Mesendoderm (in vitro differentiated cells): Measurements from ENCODE around the gene CBX5.

Experiments
- DNase-seq: peaks from one replicate; pipeline ENCODE4 v3.0.0; 2013
- H2AK5ac ChIP-seq: 2 replicates; pipeline ENCODE4 v1.6.1; 2013; ENCODE audit warnings: low read length, inconsistent platforms
- H2BK120ac ChIP-seq: 2 replicates; pipeline ENCODE4 v1.6.1; 2013; ENCODE audit warnings: low read depth, mild to moderate bottlenecking, low read length, moderate library complexity, mixed read lengths
- H2BK15ac ChIP-seq: replicated peaks from 2 replicates; pipeline ENCODE4 v1.6.1; 2013; ENCODE audit warnings: low read depth, mild to moderate bottlenecking, moderate library complexity
- H2BK5ac ChIP-seq: 2 replicates; pipeline ENCODE4 v1.6.1; 2013; ENCODE audit warnings: low read length, inconsistent platforms
- H3K18ac ChIP-seq: 2 replicates; pipeline ENCODE4 v1.6.1; 2013; ENCODE audit warnings: mild to moderate bottlenecking, low read length, mixed read lengths
- H3K23ac ChIP-seq: one replicate; pipeline ENCODE4 v1.6.1; 2013; ENCODE audit warnings: low read length
- H3K27ac ChIP-seq: 2 replicates; pipeline ENCODE4 v1.5.1; 2013; ENCODE audit warnings: low read depth, mild to moderate bottlenecking, inconsistent platforms, low read length, moderate library complexity
- H3K27me3 ChIP-seq: 2 replicates; pipeline ENCODE4 v1.6.1; 2013; ENCODE audit warnings: low read length, control low read depth, mild to moderate bottlenecking, inconsistent platforms; ENCODE audit not compliant: insufficient read depth, poor library complexity
- H3K36me3 ChIP-seq: 2 replicates; pipeline ENCODE4 v1.6.1; 2013; ENCODE audit warnings: low read length, inconsistent platforms; ENCODE audit not compliant: control insufficient read depth, insufficient read depth
- H3K4ac ChIP-seq: one replicate; pipeline ENCODE4 v1.6.1; 2013; ENCODE audit warnings: low read depth, mild to moderate bottlenecking, low read length, moderate library complexity
- H3K4me1 ChIP-seq: 2 replicates; pipeline ENCODE4 v1.6.1; 2013; ENCODE audit warnings: low read depth, low read length, inconsistent platforms; ENCODE audit not compliant: control insufficient read depth
- H3K4me2 ChIP-seq: 2 replicates; pipeline ENCODE4 v1.6.1; 2013; ENCODE audit warnings: low read length
- H3K4me3 ChIP-seq: 2 replicates; pipeline ENCODE4 v1.5.1; 2013; ENCODE audit warnings: mild to moderate bottlenecking, low read length
- H3K56ac ChIP-seq: one replicate; pipeline ENCODE4 v1.6.1; 2013; ENCODE audit warnings: low read length
- H3K79me1 ChIP-seq: 2 replicates; pipeline ENCODE4 v1.6.1; 2013; ENCODE audit warnings: low read length, inconsistent platforms
- H3K79me2 ChIP-seq: 2 replicates; pipeline ENCODE4 v1.6.1; 2013; ENCODE audit warnings: mild to moderate bottlenecking, low read length; ENCODE audit not compliant: control insufficient read depth, insufficient read depth
- H3K9ac ChIP-seq: 2 replicates; pipeline ENCODE4 v1.6.1; 2013; ENCODE audit warnings: low read length, inconsistent platforms
- H4K5ac ChIP-seq: one replicate; pipeline ENCODE4 v1.6.1; 2013; ENCODE audit warnings: low read length
- H4K8ac ChIP-seq: one replicate; pipeline ENCODE4 v1.6.1; 2013; ENCODE audit warnings: low read depth, mild to moderate bottlenecking, control low read depth, low read length, moderate library complexity
- WGBS: extraction: QIAGEN DNeasy Blood & Tissue Kit; methylation state at CpG from one replicate; pipeline ENCODE4 v1.1.7; 2013; ENCODE audit warnings: low lambda C conversion rate, missing lambda C conversion rate; ENCODE audit not compliant: insufficient coverage; ENCODE audit errors: extremely low coverage; 5-methylcytosine and 5-hydroxymethylcytosine counted together

CBX5 gene

DNA sequence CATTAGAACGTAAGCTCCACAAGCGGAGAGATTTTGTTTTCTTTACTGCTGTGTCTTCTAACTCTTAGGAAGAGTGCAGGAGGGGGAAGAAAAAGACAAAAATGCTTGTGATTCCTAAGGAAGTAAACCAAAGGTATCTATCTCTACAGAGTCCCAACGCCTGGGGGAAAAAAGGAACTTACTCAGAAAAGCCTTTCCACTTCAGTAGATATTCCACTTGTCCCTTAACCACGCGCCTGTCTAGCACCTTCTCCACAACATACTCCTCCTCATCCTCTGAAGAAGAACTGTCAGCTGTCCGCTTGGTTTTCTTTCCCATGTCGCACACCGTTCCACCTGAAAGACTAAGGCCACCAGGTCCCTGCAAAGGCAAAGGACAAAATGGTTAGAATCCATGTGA, 22.6 kb downstream of the CBX5 start:
- DNase-seq = peak; percentile 47
- Histone ChIP-seq H3K4ac (no peak overlapping the region), H3K27ac (peak overlapping the region; percentile 97), H4K8ac (no peak overlapping the region), H3K36me3 (peaks cover 4% of the 10 kb centered on the region), H3K79me1 (peaks cover 12% of the 10 kb centered on the region), H3K4me2 (peak overlapping the region; percentile 7), H3K79me2 (peaks cover 25% of the 10 kb centered on the region), H2BK120ac (peak overlapping the region; percentile 10), H3K4me3 (no peak overlapping the region), H3K23ac (no peak overlapping the region), H4K5ac (no peak overlapping the region), H3K27me3 (no peaks in the 10 kb centered on the region), H3K9ac (peak overlapping the region; percentile 54), H2BK5ac (peak overlapping the region; percentile 49), H2AK5ac (peak overlapping the region; percentile 89), H3K18ac (peak overlapping the region; percentile 71), H3K56ac (peak overlapping the region; percentile 69), H3K4me1 (peaks cover 18% of the 10 kb centered on the region), H2BK15ac (no peak overlapping the region)
- no CpG with 5 or more reads among the region's 8 CpGs for WGBS

DNA sequence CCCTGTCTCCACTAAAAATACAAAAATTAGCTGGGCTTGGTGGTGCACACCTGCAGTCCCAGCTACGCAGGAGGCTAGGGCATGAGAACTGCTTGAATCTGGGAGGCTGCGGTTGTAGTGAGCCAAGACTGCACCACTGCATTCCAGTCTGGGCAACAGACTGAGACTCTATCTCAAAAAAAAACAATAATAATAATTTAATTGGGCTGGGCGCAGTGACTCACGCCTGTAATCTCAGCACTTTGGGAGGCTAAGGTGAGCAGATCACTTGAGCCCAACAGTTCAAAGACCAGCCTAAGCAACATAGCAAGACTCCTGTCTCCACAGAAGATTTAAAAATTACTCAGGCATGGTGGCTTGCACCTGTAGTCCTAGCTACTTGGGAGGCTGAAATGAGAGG, 26.7 kb downstream of the CBX5 start:
- Histone ChIP-seq H3K56ac (no peak overlapping the region), H2BK5ac (no peak overlapping the region), H3K27ac (no peak overlapping the region), H4K5ac (no peak overlapping the region), H2BK120ac (no peak overlapping the region), H4K8ac (no peak overlapping the region), H3K79me2 (peaks cover 21% of the 10 kb centered on the region), H3K9ac (no peak overlapping the region), H3K23ac (no peak overlapping the region), H3K36me3 (peaks cover 10% of the 10 kb centered on the region), H3K79me1 (peaks cover 17% of the 10 kb centered on the region), H3K27me3 (no peaks in the 10 kb centered on the region), H3K18ac (no peak overlapping the region), H3K4me2 (no peak overlapping the region), H2AK5ac (no peak overlapping the region), H3K4ac (no peak overlapping the region), H3K4me3 (no peak overlapping the region), H2BK15ac (no peak overlapping the region), H3K4me1 (peaks cover 10% of the 10 kb centered on the region)
- no peak for DNase-seq
- WGBS = no CpG with 5 or more reads among the region's 4 CpGs

DNA sequence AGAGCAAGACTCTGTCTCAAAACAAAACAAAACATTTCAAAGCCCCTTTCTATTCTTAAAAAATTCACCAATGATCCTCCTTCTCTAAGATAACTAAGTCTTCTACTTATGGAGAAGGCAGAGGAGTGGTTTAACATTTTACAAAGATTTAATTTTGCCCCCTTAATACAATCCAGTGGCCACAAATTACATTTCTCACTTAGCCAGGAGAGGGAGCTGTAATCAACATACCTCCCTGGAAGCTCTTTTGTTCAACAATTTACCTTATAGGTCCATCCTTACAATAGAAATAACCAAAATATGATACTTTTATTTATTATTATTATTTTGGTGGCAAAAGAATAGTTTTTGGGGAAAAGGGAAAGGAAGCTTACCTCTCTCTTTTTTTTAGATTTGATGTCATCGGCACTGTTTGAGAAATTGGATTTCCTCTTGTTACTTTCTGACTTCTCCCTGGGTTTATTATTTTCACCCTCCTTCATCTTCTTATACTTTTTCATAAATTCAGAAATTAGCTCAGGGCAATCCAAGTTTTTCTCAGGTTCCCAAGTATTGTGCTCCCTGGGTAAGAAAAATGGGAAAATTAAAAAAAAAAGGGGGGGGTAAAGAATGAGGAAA, 28.1 kb downstream of the CBX5 start:
- Histone ChIP-seq H3K4me3 (no peak overlapping the region), H3K79me2 (peaks cover 10% of the 10 kb centered on the region), H4K5ac (no peak overlapping the region), H3K56ac (no peak overlapping the region), H3K79me1 (peaks cover 15% of the 10 kb centered on the region), H3K18ac (no peak overlapping the region), H4K8ac (no peak overlapping the region), H3K36me3 (peaks cover 8% of the 10 kb centered on the region), H2BK15ac (no peak overlapping the region), H3K27ac (no peak overlapping the region), H3K9ac (no peak overlapping the region), H2BK5ac (no peak overlapping the region), H2BK120ac (no peak overlapping the region), H3K23ac (no peak overlapping the region), H3K4ac (no peak overlapping the region), H3K4me2 (no peak overlapping the region), H2AK5ac (no peak overlapping the region), H3K27me3 (no peaks in the 10 kb centered on the region), H3K4me1 (no peaks in the 10 kb centered on the region)
- WGBS = no CpG with 5 or more reads among the region's 1 CpG
- peak; percentile 63 for DNase-seq

DNA sequence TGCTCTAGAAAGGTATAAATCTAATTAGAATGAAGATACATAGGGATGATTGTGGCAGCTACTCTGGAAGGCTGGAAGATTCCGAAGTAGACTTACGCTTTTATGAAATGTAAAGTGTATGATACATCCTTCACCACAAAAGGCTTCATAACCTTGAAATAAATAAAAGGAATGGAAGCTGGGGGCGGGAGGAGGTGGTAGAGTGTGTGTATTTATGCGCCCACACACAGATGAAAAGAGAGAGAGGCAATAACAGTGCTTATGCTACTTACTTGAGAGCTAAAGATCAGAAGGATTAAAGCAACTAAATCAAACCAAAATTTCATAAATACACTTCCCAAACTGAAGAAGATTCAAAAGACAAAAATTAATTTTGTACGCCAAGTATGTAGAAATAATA, 30.4 kb downstream of the CBX5 start:
- Histone ChIP-seq H2BK120ac (no peak overlapping the region), H2BK15ac (no peak overlapping the region), H4K8ac (no peak overlapping the region), H3K4me1 (no peaks in the 10 kb centered on the region), H3K4me3 (no peak overlapping the region), H3K56ac (no peak overlapping the region), H3K18ac (no peak overlapping the region), H3K36me3 (peaks cover 6% of the 10 kb centered on the region), H3K79me2 (no peaks in the 10 kb centered on the region), H3K4ac (no peak overlapping the region), H2AK5ac (no peak overlapping the region), H2BK5ac (no peak overlapping the region), H3K23ac (no peak overlapping the region), H3K27me3 (no peaks in the 10 kb centered on the region), H3K9ac (no peak overlapping the region), H4K5ac (no peak overlapping the region), H3K4me2 (no peak overlapping the region), H3K27ac (no peak overlapping the region), H3K79me1 (peaks cover 4% of the 10 kb centered on the region)
- no CpG with 5 or more reads among the region's 5 CpGs for WGBS
- no peak for DNase-seq

DNA sequence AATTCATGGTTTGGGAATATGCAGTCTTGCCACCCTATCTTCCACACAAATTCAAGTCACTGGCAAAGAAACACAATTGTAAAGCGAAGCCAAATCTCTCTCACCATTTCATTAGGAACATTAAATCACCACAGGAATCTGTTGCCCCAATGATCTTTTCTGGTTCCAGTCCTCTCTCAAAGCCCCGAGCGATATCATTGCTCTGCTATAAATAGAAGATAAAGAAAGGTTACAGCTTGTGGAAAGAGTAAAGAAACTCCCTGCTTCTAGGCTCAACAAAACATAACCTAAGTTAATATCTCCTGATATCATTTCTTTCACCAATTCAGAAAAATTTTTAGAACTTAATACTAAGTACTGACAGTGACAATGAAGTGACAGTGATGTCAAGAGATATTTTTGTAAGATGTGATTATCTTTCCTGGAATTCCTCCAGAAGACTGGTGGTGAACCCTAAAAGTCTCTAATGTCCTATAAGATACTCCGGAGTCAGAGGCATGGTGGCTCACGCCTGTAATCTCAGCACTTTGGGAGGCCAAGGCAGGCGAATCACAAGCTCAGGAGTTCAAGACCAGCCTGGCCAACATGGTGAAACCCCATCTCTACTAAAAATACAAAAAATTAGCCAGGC, 33.8 kb downstream of the CBX5 start:
- Histone ChIP-seq H2AK5ac (no peak overlapping the region), H4K8ac (no peak overlapping the region), H2BK120ac (no peak overlapping the region), H3K4me1 (no peaks in the 10 kb centered on the region), H3K27ac (no peak overlapping the region), H3K79me1 (peaks cover 4% of the 10 kb centered on the region), H3K36me3 (peaks cover 9% of the 10 kb centered on the region), H4K5ac (no peak overlapping the region), H3K4me2 (no peak overlapping the region), H2BK5ac (no peak overlapping the region), H3K4ac (no peak overlapping the region), H3K79me2 (no peaks in the 10 kb centered on the region), H3K27me3 (no peaks in the 10 kb centered on the region), H3K56ac (no peak overlapping the region), H3K4me3 (no peak overlapping the region), H3K18ac (no peak overlapping the region), H3K9ac (no peak overlapping the region), H2BK15ac (no peak overlapping the region), H3K23ac (no peak overlapping the region)
- WGBS = no CpG with 5 or more reads among the region's 6 CpGs
- DNase-seq = no peak
